Lower leg skin (tissue), 4 donors: ENCODE measurements around the gene C10orf67. TPM values are rescaled to one million over a fixed set of nuclear protein-coding genes. Genes with fewer than 3 reads are reported as not detected.

Experiments
- DNase-seq, 2 donors: peaks; one replicate each; pipeline ENCODE4 v3.0.0-alpha.2; 2019; ENCODE audit warnings: low spot score in 2 of 2
- H3K4me3 ChIP-seq: fragments of 200-600 bp; sonication (generic); 2 replicates; pipeline ENCODE4 v1.5.1; 2017; ENCODE audit warnings: mild to moderate bottlenecking, low read depth; ENCODE audit not compliant: poor library complexity, severe bottlenecking
- POLR2A ChIP-seq, 2 donors: fragments of 450-650 bp; IDR thresholded peaks; one replicate each; pipeline ENCODE4 v1.6.1; 2016 to 2017; ENCODE audit warnings: antibody characterized with exemption in 2 of 2, mild to moderate bottlenecking in 1 of 2, moderate library complexity in 1 of 2
- WGBS, 2 donors: methylation state at CpG; one replicate each; pipeline ENCODE4 v1.1.5; 2018; 5-methylcytosine and 5-hydroxymethylcytosine counted together
- intact Hi-C: fragments of 100-400 bp; cut with DNase I; formaldehyde crosslinking; loops from one replicate; pipeline ENCODE4 v1.15.0; 2023; ENCODE audit warnings: low total_unique reads
- total RNA-seq, 4 donors: library from RNA; depleted of rRNA; stranded (reverse); fragments of >200 nt; gene quantifications; one replicate each; pipeline ENCODE4 v1.1.0, GENCODE V29; 2016
- TF ChIP-seq, protein P1 (sequence below), 3 donors: fragments of 450-650 bp; IDR thresholded peaks; one replicate each; pipeline ENCODE4 v1.5.1; 2016; ENCODE audit warnings: antibody characterized with exemption in 3 of 3, mild to moderate bottlenecking in 3 of 3, moderate library complexity in 2 of 3

The C10orf67 gene
- total RNA-seq, 4 donors from 2014 or later = 0.30 to 1.3 (median 0.65) TPM

DNA sequence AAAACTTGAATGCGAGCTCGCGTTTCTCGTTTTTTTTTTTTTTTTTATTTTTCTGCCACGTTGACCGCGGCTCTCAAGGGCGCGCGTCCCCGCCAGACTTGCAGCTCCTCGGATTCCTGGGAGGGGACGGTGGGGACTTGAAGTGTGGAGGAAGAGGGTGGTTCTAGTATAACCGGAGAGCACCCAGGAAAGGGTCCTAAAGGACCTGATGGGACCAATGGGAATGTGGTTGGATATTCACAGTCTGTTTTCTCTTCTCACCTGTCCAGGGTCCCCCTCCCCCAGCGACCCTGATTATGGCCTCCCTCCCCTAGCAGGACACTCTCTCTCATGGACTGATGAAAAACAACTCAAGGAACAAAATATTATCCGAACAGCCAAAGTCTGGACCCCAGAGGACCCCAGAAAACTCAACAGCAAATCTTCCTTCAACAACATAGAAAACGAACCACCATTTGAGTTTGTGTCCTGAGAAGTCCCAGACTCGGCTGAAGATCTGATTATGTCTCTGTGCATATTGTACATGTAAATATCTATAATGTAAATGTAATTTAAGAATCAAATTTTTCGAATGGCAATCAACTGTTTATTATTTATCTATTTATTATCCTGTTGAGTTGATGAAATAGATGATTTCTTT is 151.0 kb downstream of the C10orf67 start:
- no peak for TF ChIP-seq POLR2A (IDR thresholded peaks at IDR 0.05)
- TF ChIP-seq, protein P1, sequence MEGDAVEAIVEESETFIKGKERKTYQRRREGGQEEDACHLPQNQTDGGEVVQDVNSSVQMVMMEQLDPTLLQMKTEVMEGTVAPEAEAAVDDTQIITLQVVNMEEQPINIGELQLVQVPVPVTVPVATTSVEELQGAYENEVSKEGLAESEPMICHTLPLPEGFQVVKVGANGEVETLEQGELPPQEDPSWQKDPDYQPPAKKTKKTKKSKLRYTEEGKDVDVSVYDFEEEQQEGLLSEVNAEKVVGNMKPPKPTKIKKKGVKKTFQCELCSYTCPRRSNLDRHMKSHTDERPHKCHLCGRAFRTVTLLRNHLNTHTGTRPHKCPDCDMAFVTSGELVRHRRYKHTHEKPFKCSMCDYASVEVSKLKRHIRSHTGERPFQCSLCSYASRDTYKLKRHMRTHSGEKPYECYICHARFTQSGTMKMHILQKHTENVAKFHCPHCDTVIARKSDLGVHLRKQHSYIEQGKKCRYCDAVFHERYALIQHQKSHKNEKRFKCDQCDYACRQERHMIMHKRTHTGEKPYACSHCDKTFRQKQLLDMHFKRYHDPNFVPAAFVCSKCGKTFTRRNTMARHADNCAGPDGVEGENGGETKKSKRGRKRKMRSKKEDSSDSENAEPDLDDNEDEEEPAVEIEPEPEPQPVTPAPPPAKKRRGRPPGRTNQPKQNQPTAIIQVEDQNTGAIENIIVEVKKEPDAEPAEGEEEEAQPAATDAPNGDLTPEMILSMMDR (IDR thresholded peaks at IDR 0.05) = no peak
- DNase-seq = no peak
- 4 to 5% methylated on average over 19 of the region's 19 CpGs for WGBS, 2 donors
- H3K4me3 ChIP-seq = no peak overlapping the region
- intact Hi-C loops = no loop called here

DNA sequence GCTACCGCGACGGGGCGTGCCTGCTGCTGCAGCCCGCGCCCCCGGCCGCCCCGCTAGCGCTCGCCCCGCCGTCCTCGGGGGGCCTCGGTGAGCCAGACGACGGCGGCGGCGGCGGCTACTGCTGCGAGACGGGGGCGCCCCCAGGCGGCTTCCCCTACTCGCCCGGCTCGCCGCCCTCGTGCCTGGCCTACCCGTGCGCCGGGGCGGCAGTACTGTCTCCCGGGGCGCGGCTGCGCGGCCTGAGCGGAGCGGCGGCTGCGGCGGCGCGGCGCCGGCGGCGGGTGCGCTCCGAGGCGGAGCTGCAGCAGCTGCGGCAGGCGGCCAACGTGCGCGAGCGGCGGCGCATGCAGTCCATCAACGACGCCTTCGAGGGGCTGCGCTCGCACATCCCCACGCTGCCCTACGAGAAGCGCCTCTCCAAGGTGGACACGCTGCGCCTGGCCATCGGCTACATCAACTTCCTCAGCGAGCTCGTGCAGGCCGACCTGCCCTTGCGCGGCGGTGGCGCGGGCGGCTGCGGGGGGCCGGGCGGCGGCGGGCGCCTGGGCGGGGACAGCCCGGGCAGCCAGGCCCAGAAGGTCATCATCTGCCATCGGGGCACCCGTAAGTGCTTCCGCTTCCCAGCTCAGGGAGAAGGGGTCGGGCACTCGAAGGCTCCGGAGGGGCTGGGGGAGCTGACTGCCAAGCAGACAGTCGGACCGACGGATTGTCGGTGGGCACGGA is 151.7 kb downstream of the C10orf67 start:
- intact Hi-C loops = no loop called here
- no peak overlapping the region for H3K4me3 ChIP-seq
- 4% methylated on average over 26 to 44 of the region's 100 CpGs for WGBS, 2 donors
- DNase-seq = no peak
- no peak for TF ChIP-seq POLR2A (IDR thresholded peaks at IDR 0.05)
- TF ChIP-seq, protein P1 (IDR thresholded peaks at IDR 0.05) = no peak

DNA sequence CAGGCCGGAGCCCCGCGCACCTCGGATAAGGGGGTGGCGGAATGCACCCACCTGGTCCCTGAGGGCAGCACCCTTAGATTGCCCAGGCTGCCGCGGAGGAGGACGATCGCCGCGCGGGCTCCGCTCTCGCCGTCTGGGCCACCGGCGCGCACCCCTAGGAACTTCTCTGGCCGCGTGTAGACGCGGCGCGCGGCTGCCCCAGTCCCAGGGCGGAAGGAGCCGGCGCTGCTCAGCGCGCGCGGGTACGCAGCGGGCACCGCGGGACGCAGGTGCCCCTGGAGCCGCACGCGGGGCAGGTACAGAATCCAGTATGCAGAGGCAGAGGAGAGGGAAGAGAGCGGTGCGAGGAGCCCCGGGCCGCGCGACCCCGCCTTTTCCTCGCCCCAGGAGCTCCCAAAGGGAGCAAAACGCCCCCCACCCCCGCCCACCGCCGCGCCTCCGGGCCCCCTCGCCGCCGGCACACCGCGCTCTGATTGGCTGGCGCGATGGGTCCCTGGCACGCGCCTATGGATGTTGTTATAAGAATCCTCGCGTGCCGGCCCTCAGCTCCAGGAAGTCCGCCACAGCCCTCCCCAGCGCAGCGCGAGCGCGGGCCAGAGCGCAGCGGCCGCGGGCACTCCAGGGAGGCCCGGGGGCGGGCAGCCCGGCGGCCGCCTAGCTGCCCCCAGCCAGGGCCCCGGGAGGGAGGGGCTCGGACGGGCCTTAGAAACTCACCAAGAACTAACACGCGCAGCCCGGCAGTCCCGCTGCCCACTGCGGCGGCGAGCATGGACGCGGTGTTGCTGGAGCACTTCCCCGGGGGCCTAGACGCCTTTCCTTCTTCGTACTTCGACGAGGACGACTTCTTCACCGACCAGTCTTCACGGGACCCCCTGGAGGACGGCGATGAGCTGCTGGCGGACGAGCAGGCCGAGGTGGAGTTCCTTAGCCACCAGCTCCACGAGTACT is 152.6 kb downstream of the C10orf67 start, which contains the start of gene PTF1A:
TSS of gene PTF1A (plus strand) at position 549 of the 948 bp plus-strand sequence. CDS start at position 768, 219 bp downstream.
- intact Hi-C loops = no loop called here
- TF ChIP-seq, protein P1 (IDR thresholded peaks at IDR 0.05) = no peak
- no peak for TF ChIP-seq POLR2A (IDR thresholded peaks at IDR 0.05)
- DNase-seq = no peak
- no peak within 1 kb of the TSS for H3K4me3 ChIP-seq
- 3% methylated on average over 50 to 58 of the region's 107 CpGs for WGBS, 2 donors

DNA sequence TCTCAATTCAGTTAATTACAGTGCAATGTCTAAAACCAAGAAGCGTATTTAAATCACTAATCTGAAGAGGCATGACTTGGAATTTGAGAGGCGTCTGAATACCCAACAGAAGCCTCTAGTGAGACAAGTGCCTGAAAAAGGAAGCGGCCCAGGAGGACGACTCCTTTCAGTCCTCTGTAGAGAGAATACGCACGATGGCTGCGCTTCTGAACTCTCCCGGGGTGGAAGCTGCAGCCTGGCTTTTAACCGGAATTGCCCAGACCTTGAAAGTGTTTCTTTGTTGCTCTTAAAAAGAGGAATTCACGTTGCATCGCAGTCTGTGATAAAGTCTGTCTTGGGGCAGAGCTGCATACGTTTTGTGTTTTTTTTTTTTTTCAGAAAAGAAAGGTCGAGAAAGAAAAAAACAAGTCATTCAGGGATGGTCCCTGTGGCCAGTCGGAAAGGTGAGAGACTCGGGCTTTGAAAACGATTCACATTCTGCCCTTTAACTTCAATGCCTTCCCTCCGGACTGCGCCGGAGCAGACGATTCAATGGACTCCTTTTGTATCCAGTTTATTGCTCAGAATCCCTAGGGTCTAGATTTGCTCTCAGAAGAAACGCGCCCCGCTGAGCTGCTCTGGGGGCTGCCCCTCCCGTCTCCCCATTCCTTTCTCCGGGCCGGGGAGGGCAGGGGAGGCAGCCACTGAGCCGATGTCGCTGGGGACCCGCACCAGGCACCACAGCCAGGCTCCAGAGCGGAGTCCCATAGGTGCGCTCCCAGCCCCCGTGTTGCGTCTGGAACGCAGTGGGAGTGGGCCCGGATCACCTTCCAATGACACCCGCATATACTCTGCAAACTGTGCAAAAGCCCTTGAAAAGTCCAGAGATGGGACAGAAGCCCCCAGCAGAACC is 153.5 kb downstream of the C10orf67 start:
- H3K4me3 ChIP-seq = no peak overlapping the region
- no peak for DNase-seq
- WGBS, 2 donors = 2% methylated on average over 36 of the region's 36 CpGs
- intact Hi-C loops = no loop called here
- TF ChIP-seq POLR2A (IDR thresholded peaks at IDR 0.05) = no peak
- TF ChIP-seq, protein P1 (IDR thresholded peaks at IDR 0.05) = no peak

DNA sequence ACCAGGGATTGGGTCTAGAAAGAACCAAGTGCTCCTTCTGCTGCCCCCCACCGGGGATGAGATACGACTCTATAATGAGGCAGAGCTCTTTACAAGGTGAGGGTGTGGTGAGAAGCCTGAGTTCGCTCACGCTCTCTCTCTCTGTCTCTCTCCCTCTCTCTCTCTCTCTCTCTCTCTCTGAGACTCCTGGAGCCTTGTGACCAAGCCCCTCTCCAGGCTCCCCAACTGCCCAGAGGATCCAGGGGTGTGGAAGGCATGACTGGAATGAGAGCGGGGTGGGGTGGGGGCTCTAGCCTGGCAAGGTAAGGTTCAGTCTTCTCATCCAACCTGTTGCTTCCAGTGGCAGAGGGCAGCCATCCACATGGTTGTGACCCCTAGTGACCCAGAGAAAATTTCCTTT is 155.6 kb downstream of the C10orf67 start:
- 18 to 23% methylated on average over 5 of the region's 5 CpGs for WGBS, 2 donors
- TF ChIP-seq, protein P1 (IDR thresholded peaks at IDR 0.05) = no peak
- no peak for TF ChIP-seq POLR2A (IDR thresholded peaks at IDR 0.05)
- intact Hi-C loops = no loop called here
- no peak overlapping the region for H3K4me3 ChIP-seq
- no peak for DNase-seq
